DMS79 treated with DMSO at 0.1 percent for 48 hours (cell line): Measurements from ENCODE around the gene HMGCR.
"Not testable (repeated sequence)": the region's sequence is repeated elsewhere in the genome, so short reads cannot be mapped to it uniquely, and the experiment has no call there.

Experiments used
- DNase-seq: peaks from one replicate; lab custom pipeline; 2025; lab: John Stamatoyannopoulos, UW

HMGCR gene

DNA sequence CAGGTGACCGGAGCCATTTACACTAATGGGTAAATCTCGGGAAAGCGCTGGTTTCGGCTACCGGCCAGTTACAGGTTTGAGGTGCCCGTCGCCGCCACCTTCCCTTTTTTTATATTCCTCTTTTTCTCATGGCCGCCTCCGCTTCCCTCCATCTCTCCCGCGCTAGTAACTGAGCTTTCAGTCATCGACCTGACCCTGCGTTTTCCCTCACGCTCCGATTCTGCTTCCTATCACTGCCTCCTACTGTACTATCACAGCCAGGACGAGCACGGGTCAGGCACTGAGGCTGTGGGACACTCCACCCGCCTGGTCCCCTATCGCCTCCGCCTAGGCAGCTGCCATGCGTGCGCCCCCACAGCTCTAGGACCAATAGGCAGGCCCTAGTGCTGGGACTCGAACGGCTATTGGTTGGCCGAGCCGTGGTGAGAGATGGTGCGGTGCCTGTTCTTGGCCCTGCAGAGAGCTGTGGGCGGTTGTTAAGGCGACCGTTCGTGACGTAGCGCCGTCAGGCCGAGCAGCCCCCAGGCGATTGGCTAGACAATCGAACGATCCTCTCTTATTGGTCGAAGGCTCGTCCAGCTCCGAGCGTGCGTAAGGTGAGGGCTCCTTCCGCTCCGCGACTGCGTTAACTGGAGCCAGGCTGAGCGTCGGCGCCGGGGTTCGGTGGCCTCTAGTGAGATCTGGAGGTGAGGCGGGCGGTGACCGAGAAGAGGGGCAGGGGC lies at the start of gene HMGCR:
HMGCR (plus strand) TSS at position 606 of the 722 bp plus-strand sequence. CDS start 5,386 bp downstream, outside the sequence.
- peak; percentile 87 for DNase-seq

DNA sequence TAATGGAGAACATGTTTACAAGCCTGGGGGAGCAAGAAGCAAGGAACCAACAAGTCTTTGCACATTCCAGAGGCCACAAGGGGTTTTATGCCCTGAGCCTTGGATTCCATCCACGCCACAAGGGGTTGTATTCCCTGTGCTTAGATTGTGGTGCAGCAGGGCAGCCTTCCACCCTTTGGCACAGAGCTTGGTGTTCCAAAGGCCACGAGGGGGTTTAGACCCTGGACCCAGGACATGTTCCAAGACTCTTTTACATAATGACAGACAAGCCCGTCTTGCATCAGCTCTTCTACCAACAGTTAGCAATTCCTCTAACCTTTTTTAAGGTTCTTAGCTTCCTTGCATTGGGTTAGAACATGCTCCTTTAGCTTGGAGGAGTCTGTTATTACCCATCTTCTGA lies 45.2 kb upstream of the HMGCR start:
- not testable (repeated sequence) for DNase-seq

DNA sequence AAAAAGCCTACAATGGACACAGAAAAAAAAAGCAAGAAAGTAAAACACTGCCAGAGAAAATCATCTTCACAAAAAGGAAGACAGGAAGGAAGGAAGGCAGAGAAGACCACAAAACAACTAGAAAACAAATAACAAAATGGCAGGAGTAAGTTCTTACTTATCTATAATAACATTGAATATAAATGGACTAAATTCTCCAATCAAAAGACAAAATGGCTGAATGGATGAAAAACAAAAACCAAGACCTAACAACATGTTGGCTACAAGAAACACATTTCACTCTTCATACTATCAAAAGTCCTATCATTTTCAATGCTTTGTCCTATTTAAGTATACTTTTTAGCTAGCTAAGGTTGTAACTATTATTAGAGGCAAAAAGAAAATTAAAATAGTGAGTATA lies 36.9 kb upstream of the HMGCR start:
- DNase-seq, result no peak

DNA sequence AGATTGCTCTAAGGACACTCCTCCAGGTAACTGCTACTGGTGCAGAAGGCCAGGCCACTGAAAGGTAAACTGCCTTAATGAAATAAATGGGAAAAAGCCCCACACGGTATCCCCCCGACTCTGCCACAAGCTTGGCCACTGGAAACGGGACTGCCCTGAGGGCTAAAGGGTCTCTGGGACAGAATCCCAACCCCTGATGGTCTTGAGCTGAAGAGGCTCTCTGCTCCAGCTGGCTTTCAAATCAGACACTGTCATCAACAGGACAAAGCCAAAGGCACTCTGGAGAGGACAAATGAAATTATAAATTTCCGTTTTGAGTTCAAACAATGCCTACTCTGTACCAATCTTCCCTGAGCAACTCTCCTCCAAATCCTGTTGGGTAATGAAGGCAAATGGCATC lies 33.6 kb upstream of the HMGCR start:
- DNase-seq, result no peak

DNA sequence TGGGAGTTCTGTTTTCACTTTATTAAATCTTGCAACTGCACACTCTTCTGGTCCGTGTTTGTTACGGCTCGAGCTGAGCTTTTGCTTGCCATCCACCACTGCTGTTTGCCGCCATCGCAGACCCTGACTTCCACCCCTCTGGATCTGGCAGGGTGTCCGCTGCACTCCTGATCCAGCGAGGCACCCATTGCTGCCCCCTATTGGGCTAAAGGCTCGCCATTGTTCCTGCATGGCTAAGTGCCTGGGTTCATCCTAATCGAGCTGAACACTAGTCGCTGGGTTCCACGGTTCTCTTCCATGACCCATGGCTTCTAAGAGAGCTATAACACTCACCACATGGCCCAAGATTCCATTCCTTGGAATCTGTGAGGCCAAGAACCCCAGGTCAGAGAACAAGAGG lies 32.5 kb upstream of the HMGCR start:
- not testable (repeated sequence) for DNase-seq

DNA sequence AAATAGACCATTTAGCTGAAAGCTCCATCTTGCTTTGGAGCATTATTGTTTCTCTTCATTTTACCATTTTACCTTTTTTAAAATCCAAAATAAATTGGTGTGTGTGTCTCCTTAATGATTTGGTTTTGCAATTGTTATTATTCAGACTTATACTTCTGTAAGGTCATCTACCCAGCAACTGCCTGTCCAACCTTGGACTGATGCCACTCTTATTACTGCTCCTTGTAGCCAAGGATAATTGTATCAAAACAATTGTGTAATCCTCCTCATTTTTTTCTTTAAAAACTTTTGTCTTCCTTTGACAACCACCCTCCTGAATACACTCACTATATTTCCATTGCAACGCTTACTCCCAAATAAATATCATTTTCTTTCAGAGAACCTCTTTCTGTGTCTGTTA lies 30.3 kb upstream of the HMGCR start:
- no peak for DNase-seq

DNA sequence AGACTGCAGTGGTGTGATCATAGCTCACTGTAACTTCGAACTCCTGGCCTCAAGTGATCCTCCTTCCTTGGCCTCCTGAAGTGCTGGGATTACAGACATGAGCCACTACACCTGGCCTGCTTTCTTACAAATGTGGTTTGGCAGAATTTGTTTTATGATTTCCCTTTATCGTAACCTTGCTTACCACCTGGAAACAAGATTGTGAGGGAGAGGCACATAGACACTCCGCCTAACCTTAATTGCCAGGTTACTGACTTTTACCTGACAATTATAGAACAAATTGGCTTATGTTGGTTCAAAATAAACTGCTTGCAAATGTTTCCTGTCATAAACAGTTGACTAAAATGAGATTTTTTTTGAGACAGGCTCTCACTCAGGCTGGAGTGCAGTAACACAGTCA lies 26.8 kb upstream of the HMGCR start:
- no peak for DNase-seq

DNA sequence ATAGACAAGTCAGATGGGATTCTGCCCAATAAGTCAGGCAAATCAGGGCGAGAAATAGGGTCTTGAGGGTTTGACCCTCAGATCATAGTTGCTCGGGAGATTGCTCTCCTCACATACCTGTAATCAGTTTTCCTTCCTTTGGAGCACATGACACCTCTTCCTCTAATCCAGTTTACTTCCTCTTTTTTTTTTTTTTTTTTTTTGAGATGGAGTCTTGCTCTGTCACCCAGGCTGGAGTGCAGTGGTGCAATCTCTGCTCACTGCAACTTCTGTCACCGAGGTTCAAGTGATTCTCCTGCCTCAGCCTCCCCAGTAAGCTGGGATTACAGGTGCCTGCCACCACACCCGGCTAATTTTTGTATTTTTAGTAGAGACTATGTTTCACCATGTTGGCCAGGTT lies 17.9 kb upstream of the HMGCR start:
- DNase-seq, result not testable (repeated sequence)

DNA sequence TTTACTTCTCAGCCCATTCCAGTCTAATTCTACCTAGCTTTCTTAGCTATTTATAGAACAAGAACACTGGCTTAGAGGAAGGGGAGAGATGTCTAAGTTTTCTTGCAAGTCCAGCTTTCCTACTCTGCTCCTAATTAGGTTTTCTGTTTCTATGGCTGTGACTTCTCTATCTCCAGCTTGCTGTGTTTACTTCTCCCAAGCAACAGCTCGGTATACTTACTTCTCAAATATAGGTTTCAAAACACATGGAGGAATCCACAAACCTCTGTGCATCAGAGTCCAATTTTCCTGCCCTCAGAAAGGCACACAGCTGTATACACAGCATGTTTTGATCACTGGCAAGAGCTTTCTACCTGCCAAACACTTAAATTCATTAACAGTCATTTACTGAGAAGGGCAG lies 17.4 kb upstream of the HMGCR start:
- DNase-seq, result no peak

DNA sequence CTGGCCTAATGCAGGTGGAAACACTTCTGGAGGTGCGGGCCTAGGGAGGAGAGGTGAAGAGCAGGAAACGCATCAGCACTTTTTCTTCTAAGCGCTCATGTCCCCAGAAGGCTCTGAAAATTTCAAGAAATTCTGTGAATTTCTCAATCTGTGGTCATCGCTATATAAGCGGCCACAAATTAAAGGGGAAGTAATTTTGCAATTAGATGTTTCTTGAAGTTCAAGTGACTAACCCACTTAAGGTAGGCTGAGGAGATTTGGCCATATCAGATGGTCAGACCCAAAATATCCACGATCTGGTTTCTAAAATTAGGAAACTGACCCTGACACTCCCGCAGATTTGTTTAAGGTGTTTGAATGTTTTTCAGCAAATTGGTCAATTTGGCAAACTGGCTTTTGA lies 16.6 kb upstream of the HMGCR start:
- no peak for DNase-seq

DNA sequence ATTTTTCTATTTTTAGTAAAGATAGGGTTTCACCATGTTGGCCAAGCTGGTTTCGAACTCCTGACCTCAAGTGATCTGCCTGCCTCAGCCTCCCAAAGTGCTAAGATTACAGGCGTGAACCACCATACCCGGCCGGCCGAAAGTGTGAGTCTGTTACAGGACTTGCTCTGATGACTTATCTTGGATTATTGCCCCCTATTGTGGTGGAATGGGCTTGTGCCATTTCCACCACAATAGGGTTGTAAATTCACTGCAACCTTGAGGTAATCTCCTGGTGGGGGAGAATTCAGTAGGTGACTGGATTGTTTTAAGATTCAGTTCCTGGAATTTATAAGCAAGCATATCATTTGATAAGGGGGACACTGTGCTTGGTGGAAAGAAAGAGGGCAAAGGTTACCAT lies 15.0 kb upstream of the HMGCR start:
- DNase-seq, result no peak

DNA sequence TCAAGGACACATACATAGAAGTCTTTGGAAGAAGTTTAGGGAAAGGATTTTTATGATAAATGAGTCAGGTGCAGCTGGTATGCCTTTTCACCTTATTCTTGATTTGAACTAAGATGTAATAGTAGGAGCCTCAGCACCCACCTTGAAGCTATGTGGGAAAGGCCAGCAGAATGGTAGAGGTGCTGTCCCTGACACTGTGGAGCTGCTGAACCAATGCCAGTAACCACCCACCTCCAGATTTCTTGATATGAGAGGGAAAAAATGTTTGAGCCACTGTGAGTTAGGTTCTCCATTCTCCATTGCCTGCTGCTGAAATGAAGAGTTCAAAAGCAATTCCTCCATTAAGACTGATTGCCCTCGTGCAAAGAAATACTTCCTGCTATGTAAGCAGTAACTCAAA lies 12.2 kb upstream of the HMGCR start:
- no peak for DNase-seq

DNA sequence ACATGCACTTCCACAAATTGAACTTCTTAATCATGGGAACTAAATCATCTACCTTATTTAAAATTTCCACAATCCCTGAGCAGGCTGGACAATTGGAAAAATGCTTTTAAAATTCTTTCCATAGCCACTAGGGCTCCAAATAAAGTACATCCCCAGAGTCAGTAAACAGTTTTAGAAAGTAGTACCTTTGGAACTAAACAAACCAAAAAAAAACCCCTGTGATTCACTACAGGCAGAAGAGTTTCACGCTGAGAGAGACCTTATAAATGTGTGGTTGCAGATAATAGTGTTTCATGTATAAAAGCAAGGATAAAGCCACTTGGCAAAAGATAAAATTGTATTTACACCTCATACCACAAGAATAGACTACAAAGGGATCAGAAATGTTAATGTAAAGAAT lies 11.8 kb upstream of the HMGCR start:
- no peak for DNase-seq

DNA sequence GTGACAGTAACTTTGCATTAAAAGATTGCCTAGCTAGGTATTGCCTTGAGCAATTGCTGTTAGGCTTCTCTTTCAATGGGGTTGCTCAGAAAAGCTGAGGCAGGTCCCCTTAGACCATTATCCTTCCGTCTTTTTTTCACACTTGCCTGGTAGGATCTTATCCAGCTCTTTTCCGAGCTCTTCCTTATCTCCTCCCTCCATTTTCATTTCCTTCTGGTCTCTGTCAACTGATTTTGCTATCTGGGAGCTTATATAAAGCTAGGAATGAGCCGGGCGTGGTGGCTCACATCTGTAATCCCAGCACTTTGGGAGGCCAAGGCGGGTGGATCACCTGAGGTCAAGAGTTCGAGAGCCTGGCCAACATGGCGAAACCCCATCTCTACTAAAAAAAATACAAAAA lies 6.6 kb upstream of the HMGCR start:
- DNase-seq, result no peak

DNA sequence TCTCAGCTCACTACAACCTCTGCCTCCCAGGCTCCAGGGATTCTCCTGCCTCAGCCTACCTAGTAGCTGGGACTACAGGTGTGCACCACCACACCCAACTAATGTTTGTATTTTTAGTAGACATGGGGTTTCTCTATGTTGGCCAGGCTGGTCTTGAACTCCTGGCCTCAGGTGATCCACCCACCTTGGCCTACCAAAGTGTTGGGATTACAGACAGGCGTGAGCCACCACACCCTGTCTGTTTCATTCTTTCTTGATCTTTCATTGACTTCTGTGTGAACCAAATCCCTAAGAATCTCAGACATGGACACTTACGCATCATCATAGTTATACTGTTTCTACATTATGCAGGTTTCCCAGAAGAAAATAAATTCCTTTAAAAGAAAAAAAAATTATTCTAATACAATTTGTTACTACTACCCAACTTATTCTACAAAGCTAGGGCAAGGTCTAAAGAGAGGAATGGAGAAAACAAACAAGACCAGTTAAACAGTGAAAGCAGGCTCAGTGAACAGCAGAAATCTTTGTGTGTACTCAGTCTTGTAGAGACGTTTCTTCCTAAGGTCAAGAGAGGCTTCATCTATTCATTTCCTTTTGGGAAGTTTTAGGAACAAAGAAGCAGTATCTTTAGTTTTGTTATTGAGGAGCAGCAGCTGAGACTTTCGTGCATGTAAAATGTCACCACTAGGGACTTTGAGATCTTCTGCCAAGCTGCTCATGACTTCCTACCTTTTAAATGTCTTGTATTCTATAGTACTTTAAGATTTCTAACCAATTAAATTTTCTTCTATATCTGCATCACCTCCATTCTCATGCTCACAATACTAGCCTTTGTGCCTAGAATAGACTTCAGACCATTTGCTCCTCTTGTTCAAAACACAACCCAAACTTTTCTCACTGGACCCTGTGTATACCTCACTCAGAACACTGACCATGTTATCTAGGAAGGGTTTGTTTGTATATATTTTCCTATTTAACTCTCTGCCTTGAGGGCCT lies 5.6 kb upstream of the HMGCR start:
- no peak for DNase-seq

DNA sequence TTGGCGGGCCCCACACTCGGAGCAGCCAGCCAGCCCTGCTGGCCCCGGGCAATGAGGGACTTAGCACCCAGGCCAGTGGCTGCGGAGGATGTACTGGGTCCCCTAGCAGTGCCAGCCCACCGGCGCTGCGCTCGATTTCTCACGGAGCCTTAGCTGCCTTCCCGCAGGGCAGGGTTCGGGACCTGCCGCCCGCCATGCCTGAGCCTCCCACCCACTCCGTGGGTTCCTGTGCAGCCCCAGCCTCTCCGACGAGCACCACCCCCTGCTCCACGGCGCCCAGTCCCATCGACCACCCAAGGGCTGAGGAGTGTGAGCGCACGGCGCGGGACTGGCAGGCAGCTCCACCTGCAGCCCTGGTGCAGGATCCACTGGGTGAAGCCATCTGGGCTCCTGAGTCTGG lies 3.3 kb upstream of the HMGCR start:
- not testable (repeated sequence) for DNase-seq

DNA sequence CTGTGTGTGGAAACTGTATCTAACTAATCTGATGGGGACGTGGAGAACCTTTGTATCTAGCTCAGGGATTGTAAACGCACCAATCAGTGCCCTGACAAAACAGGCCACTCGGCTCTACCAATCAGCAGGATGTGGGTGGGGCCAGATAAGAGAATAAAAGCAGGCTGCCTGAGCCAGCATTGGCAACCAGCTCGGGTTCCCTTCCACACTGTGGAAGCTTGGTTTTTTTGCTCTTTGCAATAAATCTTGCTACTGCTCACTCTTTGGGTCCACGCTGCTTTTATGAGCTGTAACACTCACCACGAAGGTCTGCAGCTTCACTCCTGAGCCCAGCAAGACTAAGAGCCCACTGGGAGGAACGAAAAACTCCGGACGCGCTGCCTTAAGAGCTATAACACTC lies 2.6 kb upstream of the HMGCR start:
- not testable (repeated sequence) for DNase-seq

DNA sequence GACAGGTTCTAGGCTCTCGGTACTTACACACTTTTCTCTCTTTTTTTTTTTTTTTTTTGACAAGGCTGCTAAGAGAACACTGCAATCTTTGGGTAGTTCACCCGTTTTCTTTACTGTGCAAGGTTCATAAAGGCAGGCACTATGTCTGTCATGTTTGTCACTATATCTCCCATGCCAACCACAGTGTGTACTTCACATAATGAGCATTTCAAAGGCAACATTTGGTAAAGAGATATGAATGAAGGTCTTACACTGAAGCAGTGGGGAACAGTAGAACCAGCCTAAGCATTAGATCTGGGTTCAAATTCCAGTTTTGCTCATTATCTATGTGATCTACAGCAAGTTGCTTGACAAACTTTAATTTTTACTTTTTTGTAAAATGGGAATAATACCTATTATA lies 1.5 kb upstream of the HMGCR start:
- DNase-seq, result no peak

DNA sequence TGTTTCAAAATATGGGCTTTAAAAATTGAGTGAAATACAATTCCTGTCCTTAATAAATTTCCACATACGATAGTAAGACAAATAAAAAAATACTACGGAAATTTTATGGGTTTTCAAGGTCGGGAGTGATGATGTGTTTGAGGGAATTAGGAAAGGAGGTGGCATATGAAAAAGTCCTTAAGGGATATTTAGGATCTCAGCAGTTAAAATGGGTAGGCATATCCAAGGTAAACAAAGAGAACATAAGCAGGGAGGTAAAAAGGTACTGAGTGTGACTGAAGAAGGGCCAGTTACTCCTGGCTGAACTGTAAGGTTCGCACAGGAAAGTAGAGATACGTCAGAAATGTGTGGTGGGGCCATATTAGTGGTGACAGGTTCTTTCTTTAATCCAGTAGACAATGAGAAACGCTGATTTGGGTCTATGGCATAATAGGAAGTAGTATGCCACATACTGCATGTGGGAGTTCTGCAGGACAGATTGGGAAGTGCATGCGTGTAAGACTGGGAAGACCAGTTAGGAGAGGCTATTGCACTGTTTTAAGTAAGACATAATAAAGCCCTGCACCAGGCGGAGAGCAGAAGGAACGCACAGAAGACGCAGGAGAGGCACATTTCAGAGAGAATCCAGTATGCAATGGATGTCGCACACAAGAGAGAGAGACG lies 937 bp upstream of the HMGCR start:
- DNase-seq, result peak; percentile 47

DNA sequence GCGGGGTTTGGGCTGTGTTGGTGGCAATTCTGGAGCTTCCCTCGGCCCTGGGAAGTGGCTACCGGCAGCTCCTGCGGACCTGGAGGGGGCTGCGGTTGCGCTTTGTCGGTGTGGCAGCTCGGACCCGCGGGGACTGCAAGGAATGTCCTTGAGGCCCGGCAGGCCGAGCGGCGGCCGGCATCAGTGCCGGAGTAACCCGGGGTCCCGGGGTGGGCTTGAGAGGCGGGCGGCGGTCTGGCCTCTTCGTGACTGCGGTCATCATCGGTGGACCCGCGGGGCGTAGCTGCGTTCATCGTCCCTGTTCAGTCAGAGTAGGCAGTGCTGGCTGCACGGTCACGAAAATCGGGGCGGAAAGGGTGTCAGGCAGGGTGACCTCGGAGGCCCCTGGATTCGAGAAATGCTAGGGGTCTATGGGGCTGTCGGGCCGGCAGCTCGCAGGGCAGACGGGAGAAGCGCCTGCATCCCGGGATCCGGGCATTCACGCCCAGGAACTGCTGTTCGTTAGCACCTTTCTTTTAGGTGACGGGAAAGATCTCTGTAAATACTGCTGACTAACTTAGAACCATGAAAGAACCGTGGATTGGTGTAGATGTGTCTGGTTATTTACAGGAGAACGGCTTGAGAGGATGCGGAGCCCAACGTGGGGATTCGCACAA lies 474 bp downstream of the HMGCR start:
- no peak for DNase-seq

DNA sequence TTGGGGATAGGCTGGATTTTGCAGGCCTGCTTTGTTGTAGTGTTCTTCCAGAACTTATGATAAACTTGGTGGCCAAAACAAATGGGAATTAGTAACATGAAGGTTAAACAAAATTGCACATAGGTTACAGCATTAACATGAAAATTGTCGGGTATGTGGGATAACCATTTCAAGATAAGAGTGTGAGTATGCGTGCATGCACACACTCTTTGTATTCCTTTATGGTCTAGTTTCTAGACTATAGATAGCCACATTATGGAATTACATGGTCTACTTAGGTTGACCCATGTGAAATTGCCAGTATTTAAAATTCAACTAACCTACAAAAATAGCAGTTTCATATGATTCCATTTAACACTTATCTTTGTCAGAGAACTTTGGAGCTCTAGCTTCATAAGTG lies 1.4 kb downstream of the HMGCR start:
- no peak for DNase-seq
